ENCODE measurements around the gene SDK2. TPM values are rescaled to one million over a fixed set of nuclear protein-coding genes. Genes with fewer than 3 reads are reported as not detected.

Gene SDK2
- total and polyA plus RNA-seq, 8 donors, result 0.04 to 0.31 (median 0.17) TPM

GRCh38 chr17:73293480-73293911 is 350.7 kb downstream of the SDK2 start:
- FAIRE-seq, result no peak
- no peak overlapping the region for H3K4me3 ChIP-seq

DNA sequence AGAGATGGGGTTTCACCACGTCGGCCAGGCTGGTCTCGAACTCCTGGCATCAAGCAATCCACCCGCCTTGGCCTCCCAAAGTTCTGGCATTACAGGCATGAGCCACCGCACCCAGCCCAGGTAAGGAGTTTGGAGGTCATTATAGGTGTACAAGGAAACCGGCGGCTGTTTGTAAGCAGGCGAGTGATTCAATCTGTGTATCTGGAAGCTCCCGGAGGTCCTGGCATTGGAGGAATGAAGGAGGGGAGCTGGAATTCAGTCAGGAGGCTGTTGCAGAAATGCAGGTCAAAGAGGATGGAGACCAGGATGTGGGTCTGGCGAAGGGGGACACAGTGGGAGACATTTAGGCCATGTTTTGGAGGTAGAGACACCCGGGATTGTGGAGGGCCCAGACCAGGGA is 351.2 kb downstream of the SDK2 start:
- Histone ChIP-seq H3K4me3 (no peak overlapping the region), H3K4me1 (peaks cover 66 to 81% (median 77%) of the 10 kb centered on the region in 3 donors), H3K36me3 (no peaks in the 10 kb centered on the region), H3K27me3 (no peaks in the 10 kb centered on the region), H3K9me3 (no peaks in the 10 kb centered on the region), H3K27ac (peak overlapping the region; percentile 74 to 96 (median 81))
- FAIRE-seq (no peak), ATAC-seq (peak in 2 of 4 donors; percentile 3 to 29), DNase-seq (peak in 4 of 6 donors; percentile 34 to 62 (median 48))
- WGBS, 2 donors, result 24 to 25% methylated on average over 11 of the region's 11 CpGs
- intact Hi-C loops (cut with DNase I), result no loop called here
- TF ChIP-seq, protein P1, sequence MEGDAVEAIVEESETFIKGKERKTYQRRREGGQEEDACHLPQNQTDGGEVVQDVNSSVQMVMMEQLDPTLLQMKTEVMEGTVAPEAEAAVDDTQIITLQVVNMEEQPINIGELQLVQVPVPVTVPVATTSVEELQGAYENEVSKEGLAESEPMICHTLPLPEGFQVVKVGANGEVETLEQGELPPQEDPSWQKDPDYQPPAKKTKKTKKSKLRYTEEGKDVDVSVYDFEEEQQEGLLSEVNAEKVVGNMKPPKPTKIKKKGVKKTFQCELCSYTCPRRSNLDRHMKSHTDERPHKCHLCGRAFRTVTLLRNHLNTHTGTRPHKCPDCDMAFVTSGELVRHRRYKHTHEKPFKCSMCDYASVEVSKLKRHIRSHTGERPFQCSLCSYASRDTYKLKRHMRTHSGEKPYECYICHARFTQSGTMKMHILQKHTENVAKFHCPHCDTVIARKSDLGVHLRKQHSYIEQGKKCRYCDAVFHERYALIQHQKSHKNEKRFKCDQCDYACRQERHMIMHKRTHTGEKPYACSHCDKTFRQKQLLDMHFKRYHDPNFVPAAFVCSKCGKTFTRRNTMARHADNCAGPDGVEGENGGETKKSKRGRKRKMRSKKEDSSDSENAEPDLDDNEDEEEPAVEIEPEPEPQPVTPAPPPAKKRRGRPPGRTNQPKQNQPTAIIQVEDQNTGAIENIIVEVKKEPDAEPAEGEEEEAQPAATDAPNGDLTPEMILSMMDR (IDR thresholded peaks at IDR 0.05), result no peak

More at GRCh38 chr17:73293480-73293911, 350.7 kb downstream of the SDK2 start:
- Histone ChIP-seq H3K4me1 (peaks cover 71 to 82% (median 75%) of the 10 kb centered on the region in 3 donors), H3K36me3 (no peaks in the 10 kb centered on the region), H3K27me3 (no peaks in the 10 kb centered on the region), H3K27ac (peak overlapping the region; percentile 74 to 96 (median 81)), H3K9me3 (no peaks in the 10 kb centered on the region)
- TF ChIP-seq, protein P1 (IDR thresholded peaks at IDR 0.05), result no peak
- DNase-seq (peak; percentile 69 to 87 (median 81)), ATAC-seq (peak; percentile 52 to 71 (median 64))
- intact Hi-C loops (cut with DNase I), result no loop called here
- 10 to 17% methylated on average over 9 of the region's 9 CpGs for WGBS, 2 donors

GRCh38 chr17:73292031-73292531 is 352.2 kb downstream of the SDK2 start:
- H3K9me3 ChIP-seq, result no peaks in the 10 kb centered on the region
- intact Hi-C loops (cut with DNase I), result no loop called here
- DNase-seq, result peak in 4 of 6 donors; percentile 39 to 79 (median 63)
- ATAC-seq, result peak; percentile 3 to 11 (median 4)
- no peak for FAIRE-seq
- H3K4me3 ChIP-seq, result peak overlapping the region in 1 of 4 donors; percentile 12
- H3K36me3 ChIP-seq, result no peaks in the 10 kb centered on the region
- H3K27me3 ChIP-seq, result no peaks in the 10 kb centered on the region
- H3K27ac ChIP-seq, result peak overlapping the region; percentile 74 to 96 (median 81)
- H3K4me1 ChIP-seq, result peaks cover 69 to 87% (median 86%) of the 10 kb centered on the region in 3 donors
- TF ChIP-seq, protein P1 (IDR thresholded peaks at IDR 0.05), result no peak
- 14 to 18% methylated on average over 12 of the region's 12 CpGs for WGBS, 2 donors

GRCh38 chr17:73291260-73291801 is 352.9 kb downstream of the SDK2 start:
- H3K4me1 ChIP-seq, result peaks cover 73 to 90% (median 89%) of the 10 kb centered on the region in 3 donors
- no peaks in the 10 kb centered on the region for H3K9me3 ChIP-seq
- TF ChIP-seq, protein P1 (IDR thresholded peaks at IDR 0.05), result no peak
- FAIRE-seq (no peak), DNase-seq (peak in 3 of 6 donors; percentile 52 to 65 (median 63)), ATAC-seq (peak in 3 of 4 donors; percentile 3 to 37 (median 16))
- no peaks in the 10 kb centered on the region for H3K27me3 ChIP-seq
- H3K27ac ChIP-seq, result peak overlapping the region; percentile 74 to 96 (median 81)
- H3K36me3 ChIP-seq, result peaks cover 0 to 1% (median under 1%) of the 10 kb centered on the region in 3 donors
- peak overlapping the region in 1 of 4 donors; percentile 12 for H3K4me3 ChIP-seq
- 30 to 45% methylated on average over 8 of the region's 8 CpGs for WGBS, 2 donors
- intact Hi-C loops (cut with DNase I), result no loop called here
